ENCODE data around the gene BIRC7. TPM values are rescaled to one million over a fixed set of nuclear protein-coding genes. Genes with fewer than 3 reads are reported as not detected.

The BIRC7 gene
- total and polyA plus RNA-seq, 2 of the 4 experiments (the other 2 are of a cell fraction) = not detected

DNA sequence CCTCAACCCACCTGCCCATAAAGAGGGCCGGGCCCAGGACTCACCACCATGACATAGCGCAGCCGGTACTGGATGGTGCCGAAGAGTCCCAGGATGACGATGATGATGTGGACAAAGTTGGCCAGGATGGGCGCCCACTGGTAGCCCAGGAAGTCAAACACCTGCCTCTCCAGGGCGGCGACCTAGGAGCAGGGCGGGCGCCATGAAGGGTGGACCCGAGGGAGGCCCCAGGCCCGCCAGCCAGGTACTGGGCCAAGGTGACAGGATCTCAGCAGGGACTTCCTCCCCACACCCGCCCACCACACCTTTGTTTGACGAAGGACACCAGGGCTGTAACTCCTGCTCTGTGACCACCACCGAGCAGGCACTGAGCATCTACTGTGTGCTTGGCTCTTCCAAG, 14.2 kb downstream of the BIRC7 start:
- Histone ChIP-seq H3K14ac (replicated peaks; ENCODE audit: low read depth, low read length) (no peak overlapping the region), H4K20me1 (ENCODE audit: insufficient read depth, low read length) (no peaks in the 10 kb centered on the region; the same call in 1 of the 2 replicates), H2AK9ac (replicated peaks; ENCODE audit: low read depth, low read length, poor library complexity) (no peak overlapping the region), H3K36me3 (ENCODE audit: control insufficient read depth, insufficient read depth, low read length) (no peaks in the 10 kb centered on the region), H3K9me3 (ENCODE audit: control insufficient read depth, insufficient read depth, low read length) (no peaks in the 10 kb centered on the region), H3K4ac (ENCODE audit: low read depth, low read length) (no peak overlapping the region), H3K9me1 (ENCODE audit: insufficient read depth, low read length) (no peaks in the 10 kb centered on the region), H4K8ac (ENCODE audit: low read depth in 2 of 2, low read length in 2 of 2) (no peak overlapping the region), H2BK120ac (ENCODE audit: low read depth, low read length) (no peak overlapping the region), H3K9ac (ENCODE audit: low read depth, low read length) (no peak overlapping the region), H3K23ac (ENCODE audit: low read depth, low read length) (no peak overlapping the region), H3K27ac (ENCODE audit: insufficient read depth, low read length) (no peak overlapping the region), H3K56ac (ENCODE audit: extremely low read depth, insufficient read depth, low read length) (no peak overlapping the region), H3K18ac (ENCODE audit: low read depth, low read length) (no peak overlapping the region), H3K79me1 (ENCODE audit: low read depth in 1 of 2, low read length in 2 of 2) (no peaks in the 10 kb centered on the region), H2BK5ac (ENCODE audit: low read depth, low read length, poor library complexity, severe bottlenecking) (no peak overlapping the region), H2AK5ac (ENCODE audit: low read depth, low read length) (no peak overlapping the region), H2BK15ac (ENCODE audit: low read depth, low read length) (no peak overlapping the region), H4K5ac (ENCODE audit: low read depth, low read length) (no peak overlapping the region), H4K91ac (ENCODE audit: insufficient read depth, low read depth, low read length) (no peak overlapping the region), H2AFZ (replicated peaks; ENCODE audit: low read length, poor library complexity) (no peak overlapping the region), H3K27me3 (ENCODE audit: control insufficient read depth, insufficient read depth, low read length) (peaks cover 60% of the 10 kb centered on the region), H3K4me2 (ENCODE audit: low read depth, low read length) (no peak overlapping the region), H3K4me1 (ENCODE audit: control insufficient read depth, insufficient read depth, low read length) (no peaks in the 10 kb centered on the region), H3K4me3 (ENCODE audit: insufficient read depth, low read depth, low read length) (no peak overlapping the region), H2BK20ac (ENCODE audit: low read depth, low read length) (no peak overlapping the region)
- dilution Hi-C loops (cut with HindIII; ENCODE audit: low sequenced_read_pairs, unreplicated experiment) (no loop called here), intact Hi-C loops (cut with micrococcal nuclease) (no loop called here), in situ Hi-C loops (cut with MboI; ENCODE audit: low sequenced_read_pairs) (no loop called here)
- TF ChIP-seq RFX5 (IDR thresholded peaks at IDR 0.05; ENCODE audit: low read depth, low read length) = no peak
- no peak for TF ChIP-seq SMC3 (IDR thresholded peaks at IDR 0.05; ENCODE audit: low read depth, low read length)
- no peak for TF ChIP-seq BHLHE40 (IDR thresholded peaks at IDR 0.05; ENCODE audit: low read depth, low read length)
- no peak for TF ChIP-seq CEBPB (IDR thresholded peaks at IDR 0.05; ENCODE audit: low read depth, low read length)
- no peak for TF ChIP-seq CTCF (conservative IDR thresholded peaks at IDR 0.05; ENCODE audit: low read depth, low read length)
- TF ChIP-seq RCOR1 (IDR thresholded peaks at IDR 0.05; ENCODE audit: insufficient replicate concordance, low read length) = no peak
- TF ChIP-seq MXI1 (IDR thresholded peaks at IDR 0.05; ENCODE audit: borderline replicate concordance, low read depth, low read length) = no peak
- TF ChIP-seq, protein P1, sequence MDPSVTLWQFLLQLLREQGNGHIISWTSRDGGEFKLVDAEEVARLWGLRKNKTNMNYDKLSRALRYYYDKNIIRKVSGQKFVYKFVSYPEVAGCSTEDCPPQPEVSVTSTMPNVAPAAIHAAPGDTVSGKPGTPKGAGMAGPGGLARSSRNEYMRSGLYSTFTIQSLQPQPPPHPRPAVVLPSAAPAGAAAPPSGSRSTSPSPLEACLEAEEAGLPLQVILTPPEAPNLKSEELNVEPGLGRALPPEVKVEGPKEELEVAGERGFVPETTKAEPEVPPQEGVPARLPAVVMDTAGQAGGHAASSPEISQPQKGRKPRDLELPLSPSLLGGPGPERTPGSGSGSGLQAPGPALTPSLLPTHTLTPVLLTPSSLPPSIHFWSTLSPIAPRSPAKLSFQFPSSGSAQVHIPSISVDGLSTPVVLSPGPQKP (IDR thresholded peaks at IDR 0.05; ENCODE audit: borderline replicate concordance, low read depth, low read length) = no peak
- TF ChIP-seq USF2 (IDR thresholded peaks at IDR 0.05; ENCODE audit: low read depth, low read length) = no peak
- TF ChIP-seq MAZ (IDR thresholded peaks at IDR 0.05; ENCODE audit: borderline replicate concordance, low read depth, low read length) = no peak
- TF ChIP-seq FOS (IDR thresholded peaks at IDR 0.05; ENCODE audit: low read depth, low read length) = no peak
- no peak for TF ChIP-seq POLR2A (IDR thresholded peaks at IDR 0.05; ENCODE audit: low read depth, low read length)
- WGBS, 2 experiments (ENCODE audit: extremely low coverage in 2 of 2, insufficient read length in 1 of 2) = 87% methylated on average over 8 of the region's 15 CpGs; no CpG with 5 or more reads in 1 of the 2 experiments
- no TSS peak for BruUV-seq (replicated peaks)
- DNase-seq (no peak), ATAC-seq (ENCODE audit: low read depth) (no peak)
- ChIA-PET CTCF (no interaction called here), POLR2A (ENCODE audit: unreplicated experiment) (no interaction called here)

Data from IMR-90 (cell line).